Right atrium auricular region (tissue), 2 donors: Measurements from ENCODE around the gene SLC4A7. TPM values are rescaled to one million over a fixed set of nuclear protein-coding genes. Genes with fewer than 3 reads are reported as not detected.
"Not testable (repeated sequence)": the region's sequence is repeated elsewhere in the genome, so short reads cannot be mapped to it uniquely, and the experiment has no call there.

Experiments
- DNase-seq: peaks from one replicate; pipeline ENCODE4 v3.0.0-alpha.2; 2019; ENCODE audit warnings: low spot score
- H3K27ac ChIP-seq, 2 donors: fragments of 200-600 bp; sonication (generic); 1 replicate in 1 of 2; 2 replicates in 1 of 2; pipeline ENCODE4 v1.5.1; 2016 to 2019
- H3K27me3 ChIP-seq, 2 donors: fragments of 200-600 bp; sonication (generic); one replicate each; pipeline versions ENCODE4 v1.5.1 to v1.6.0; 2017 to 2019
- H3K36me3 ChIP-seq: fragments of 200-600 bp; sonication (generic); one replicate; pipeline ENCODE4 v1.5.1; 2016
- H3K4me1 ChIP-seq, 2 donors: fragments of 200-600 bp; sonication (generic); one replicate each; pipeline versions ENCODE4 v1.5.1 to v1.6.0; 2017 to 2019
- H3K4me3 ChIP-seq, 2 donors: fragments of 200-600 bp; sonication (generic); 1 replicate in 1 of 2; 2 replicates in 1 of 2; pipeline ENCODE4 v1.5.1; 2017 to 2019; ENCODE audit warnings: mild to moderate bottlenecking in 1 of 2, moderate library complexity in 1 of 2
- H3K9me3 ChIP-seq, 2 donors: fragments of 200-600 bp; sonication (generic); one replicate each; pipeline ENCODE4 v1.5.1; 2019
- total RNA-seq, 2 donors: library from RNA; depleted of rRNA; stranded (reverse); fragments of >200 nt; gene quantifications; one replicate each; pipeline ENCODE4 v1.1.0, GENCODE V29; 2016
- TF ChIP-seq, protein P1 (sequence below), 2 donors: fragments of 200-600 bp; sonication (generic); IDR thresholded peaks; one replicate each; pipeline ENCODE4 v1.5.1; 2019; ENCODE audit warnings: antibody characterized with exemption in 2 of 2

SLC4A7 gene
- total RNA-seq, 2 donors from 2014 or later, result 14.4 to 25.6 TPM

DNA sequence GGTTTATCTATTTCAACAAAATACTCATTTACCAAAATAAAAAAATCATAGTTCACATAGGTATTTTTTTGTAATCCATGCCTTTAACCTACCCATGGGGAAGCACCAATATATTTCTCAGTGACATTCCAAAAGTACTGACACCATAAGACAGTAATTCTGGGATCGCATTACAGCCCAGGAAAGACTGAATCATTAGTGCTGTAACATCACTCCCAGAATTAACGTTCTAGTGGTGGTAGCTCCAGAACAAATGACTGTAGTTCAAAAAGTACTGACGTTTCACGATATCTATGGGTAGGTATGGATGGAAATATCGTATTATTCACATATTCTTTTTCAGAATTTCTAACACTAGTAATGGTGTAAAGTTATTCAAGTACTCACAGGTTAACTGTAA is 60.7 kb downstream of the SLC4A7 start:
- Histone ChIP-seq H3K4me1 (no peaks in the 10 kb centered on the region), H3K4me3 (no peak overlapping the region), H3K27ac (no peak overlapping the region), H3K9me3 (no peaks in the 10 kb centered on the region), H3K27me3 (no peaks in the 10 kb centered on the region), H3K36me3 (peaks cover 34% of the 10 kb centered on the region)
- DNase-seq, result no peak
- TF ChIP-seq, protein P1, sequence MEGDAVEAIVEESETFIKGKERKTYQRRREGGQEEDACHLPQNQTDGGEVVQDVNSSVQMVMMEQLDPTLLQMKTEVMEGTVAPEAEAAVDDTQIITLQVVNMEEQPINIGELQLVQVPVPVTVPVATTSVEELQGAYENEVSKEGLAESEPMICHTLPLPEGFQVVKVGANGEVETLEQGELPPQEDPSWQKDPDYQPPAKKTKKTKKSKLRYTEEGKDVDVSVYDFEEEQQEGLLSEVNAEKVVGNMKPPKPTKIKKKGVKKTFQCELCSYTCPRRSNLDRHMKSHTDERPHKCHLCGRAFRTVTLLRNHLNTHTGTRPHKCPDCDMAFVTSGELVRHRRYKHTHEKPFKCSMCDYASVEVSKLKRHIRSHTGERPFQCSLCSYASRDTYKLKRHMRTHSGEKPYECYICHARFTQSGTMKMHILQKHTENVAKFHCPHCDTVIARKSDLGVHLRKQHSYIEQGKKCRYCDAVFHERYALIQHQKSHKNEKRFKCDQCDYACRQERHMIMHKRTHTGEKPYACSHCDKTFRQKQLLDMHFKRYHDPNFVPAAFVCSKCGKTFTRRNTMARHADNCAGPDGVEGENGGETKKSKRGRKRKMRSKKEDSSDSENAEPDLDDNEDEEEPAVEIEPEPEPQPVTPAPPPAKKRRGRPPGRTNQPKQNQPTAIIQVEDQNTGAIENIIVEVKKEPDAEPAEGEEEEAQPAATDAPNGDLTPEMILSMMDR (IDR thresholded peaks at IDR 0.05), result no peak

DNA sequence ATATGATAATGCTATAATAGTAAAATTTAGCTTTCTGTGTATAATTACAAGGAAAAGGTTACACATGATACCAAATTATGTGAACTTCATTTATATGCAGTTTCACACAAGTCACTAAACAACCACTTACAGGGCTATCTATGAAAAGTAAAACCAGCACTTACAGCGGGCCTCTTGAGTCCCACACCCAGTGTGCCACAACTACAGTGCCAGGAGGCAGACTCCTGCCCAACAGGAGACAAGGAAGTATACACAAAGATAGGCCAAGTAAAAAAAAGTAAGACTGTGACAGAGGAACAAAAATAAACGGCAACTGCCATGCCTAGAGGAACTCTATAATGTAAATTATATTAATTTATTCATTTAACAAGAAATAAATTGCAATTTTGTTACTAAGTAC is 61.6 kb downstream of the SLC4A7 start:
- no peaks in the 10 kb centered on the region for H3K4me1 ChIP-seq
- H3K27me3 ChIP-seq, result no peaks in the 10 kb centered on the region
- no peak for DNase-seq
- H3K4me3 ChIP-seq, result no peak overlapping the region
- TF ChIP-seq, protein P1 (IDR thresholded peaks at IDR 0.05), result no peak
- peaks cover 36% of the 10 kb centered on the region for H3K36me3 ChIP-seq
- no peak overlapping the region for H3K27ac ChIP-seq
- H3K9me3 ChIP-seq, result no peaks in the 10 kb centered on the region

DNA sequence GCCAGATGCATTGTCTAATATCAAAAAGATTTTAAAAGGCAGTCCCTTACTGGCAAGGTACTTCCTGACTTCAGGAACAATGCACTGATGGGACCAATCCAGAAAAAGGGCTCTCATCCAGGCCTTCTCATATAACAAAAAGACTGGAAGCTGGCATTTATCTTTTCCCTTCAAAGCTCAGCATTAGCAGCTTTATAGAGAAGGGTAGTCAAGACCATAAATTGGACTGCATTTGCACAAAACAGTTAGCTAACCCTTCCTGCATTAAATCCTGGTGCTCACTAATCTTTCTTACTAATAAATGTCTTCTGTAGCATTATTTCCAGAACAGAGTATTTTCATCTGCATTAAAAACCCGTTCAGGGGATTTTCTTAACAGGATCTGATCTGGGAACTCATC is 69.0 kb downstream of the SLC4A7 start:
- H3K4me3 ChIP-seq, result no peak overlapping the region
- no peaks in the 10 kb centered on the region for H3K27me3 ChIP-seq
- no peak for DNase-seq
- no peaks in the 10 kb centered on the region for H3K9me3 ChIP-seq
- no peaks in the 10 kb centered on the region for H3K4me1 ChIP-seq
- H3K27ac ChIP-seq, result no peak overlapping the region
- peaks cover 29% of the 10 kb centered on the region for H3K36me3 ChIP-seq
- TF ChIP-seq, protein P1 (IDR thresholded peaks at IDR 0.05), result no peak

DNA sequence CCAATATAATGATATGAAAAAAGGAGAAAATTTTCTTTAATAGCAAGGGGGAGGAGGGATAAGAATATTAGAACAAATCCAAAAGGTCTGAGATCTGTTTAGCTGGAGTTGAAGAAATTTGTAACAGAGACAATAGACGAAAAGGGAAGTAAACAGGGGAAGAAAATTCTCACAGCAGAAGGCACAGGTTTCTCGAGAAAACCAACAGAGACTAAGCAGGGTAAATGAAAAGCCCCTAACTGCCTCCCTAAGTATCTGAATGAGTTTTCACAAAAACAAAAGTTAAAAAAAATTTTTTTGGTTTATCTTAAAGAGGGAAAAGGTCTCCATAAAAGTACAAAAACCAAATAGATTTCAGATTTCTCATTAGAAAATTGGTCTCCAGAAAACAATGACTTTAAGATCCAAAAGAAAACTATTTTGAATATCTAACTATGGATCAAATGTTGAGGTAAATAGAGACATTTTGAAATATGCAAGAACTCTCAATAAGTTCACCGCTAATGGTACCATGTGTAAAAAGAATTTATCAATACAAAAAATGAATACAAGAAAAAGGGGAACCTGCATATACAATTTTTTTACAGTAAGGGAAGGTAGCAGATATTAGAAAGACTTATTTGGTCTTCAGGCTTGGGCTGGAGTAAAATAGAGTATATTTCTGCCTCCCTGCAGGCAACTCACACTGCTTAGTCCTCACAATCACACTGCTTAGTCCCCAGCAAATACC is 91.1 kb downstream of the SLC4A7 start:
- no peak overlapping the region for H3K4me3 ChIP-seq
- H3K9me3 ChIP-seq, result no peaks in the 10 kb centered on the region
- no peak overlapping the region for H3K27ac ChIP-seq
- DNase-seq, result no peak
- no peaks in the 10 kb centered on the region for H3K4me1 ChIP-seq
- TF ChIP-seq, protein P1 (IDR thresholded peaks at IDR 0.05), result no peak
- H3K27me3 ChIP-seq, result no peaks in the 10 kb centered on the region
- peaks cover 23% of the 10 kb centered on the region for H3K36me3 ChIP-seq

DNA sequence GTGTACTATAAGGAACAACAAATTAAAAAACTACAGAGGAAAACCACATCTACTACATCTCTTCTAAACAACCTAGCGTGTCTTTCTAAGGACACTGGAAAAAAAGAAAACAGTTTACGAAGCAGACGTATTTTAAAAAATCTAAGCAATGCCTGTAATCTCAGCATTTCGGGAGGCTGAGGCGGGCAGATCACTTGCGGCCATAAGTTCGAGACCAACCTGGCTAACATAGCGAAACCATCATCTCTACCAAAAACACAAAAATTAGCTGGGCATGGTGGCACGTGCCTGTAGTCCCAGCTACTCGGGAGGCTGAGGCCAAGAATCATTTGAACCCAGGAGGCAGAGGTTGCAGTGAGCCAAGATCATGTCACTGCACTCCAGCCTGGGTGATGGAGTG is 91.8 kb downstream of the SLC4A7 start:
- H3K4me3 ChIP-seq, DNase-seq, H3K9me3 ChIP-seq, H3K27ac ChIP-seq, H3K27me3 ChIP-seq, H3K4me1 ChIP-seq: not testable (repeated sequence)
- H3K36me3 ChIP-seq, result peaks cover 26% of the 10 kb centered on the region

DNA sequence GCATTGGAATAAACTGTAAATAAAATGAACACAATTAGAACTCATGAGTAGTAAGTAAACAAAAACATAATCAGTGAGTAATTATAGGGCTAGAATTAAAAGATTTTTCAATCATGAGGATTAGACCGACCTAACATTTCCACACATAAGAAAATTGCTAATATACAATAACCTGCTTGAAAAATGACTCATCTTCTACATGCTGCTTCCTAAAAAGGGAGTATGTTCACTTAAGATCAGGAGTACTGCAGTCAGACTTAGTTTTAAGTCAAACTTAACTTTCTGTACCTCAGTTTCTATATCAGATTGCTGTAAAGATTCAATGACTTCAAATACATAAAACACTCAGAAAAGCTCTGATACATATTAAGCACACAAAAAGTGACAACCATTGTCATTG is 92.4 kb downstream of the SLC4A7 start:
- no peaks in the 10 kb centered on the region for H3K4me1 ChIP-seq
- no peaks in the 10 kb centered on the region for H3K9me3 ChIP-seq
- H3K27me3 ChIP-seq, result no peaks in the 10 kb centered on the region
- no peak overlapping the region for H3K27ac ChIP-seq
- peaks cover 29% of the 10 kb centered on the region for H3K36me3 ChIP-seq
- DNase-seq, result no peak
- TF ChIP-seq, protein P1 (IDR thresholded peaks at IDR 0.05), result no peak
- no peak overlapping the region for H3K4me3 ChIP-seq
